ENCODE results near the gene SRGAP1. TPM values are rescaled to one million over a fixed set of nuclear protein-coding genes. Genes with fewer than 3 reads are reported as not detected.
A peak's percentile ranks its signal among the peaks of the same experiment; 100 is the strongest.

Gene SRGAP1
- total RNA-seq, 1 experiment from 2014 or later, result 28.3 TPM

GRCh38 chr12:64036414-64036813 lies 191.9 kb downstream of the SRGAP1 start:
- DNase-seq, result no peak
- no peak overlapping the region for H3K27ac Mint-ChIP-seq (ENCODE audit: unreplicated experiment)
- no TSS peak for BruUV-seq (replicated peaks)
- intact Hi-C loops (cut with micrococcal nuclease; ENCODE audit: unreplicated experiment), result no loop called here
- H3K4me1 Mint-ChIP-seq (ENCODE audit: low read depth, unreplicated experiment), result peaks cover 7% of the 10 kb centered on the region
- H3K9me3 Mint-ChIP-seq (ENCODE audit: low read depth, unreplicated experiment), result peaks cover 3% of the 10 kb centered on the region
- H3K36me3 Mint-ChIP-seq (ENCODE audit: insufficient read depth, unreplicated experiment), result no peaks in the 10 kb centered on the region
- H3K27me3 Mint-ChIP-seq (ENCODE audit: unreplicated experiment), result no peaks in the 10 kb centered on the region
- CTCF ChIA-PET, result interaction anchor here (1.7 kb wide), 1 partner anchor 10 kb away, joined by 4 read pairs; no protein-coding TSS in a partner anchor
- TF ChIP-seq CTCF (IDR thresholded peaks at IDR 0.05; ENCODE audit: unreplicated experiment), result no peak
- H3K4me3 Mint-ChIP-seq (ENCODE audit: low read depth, unreplicated experiment), result no peak overlapping the region

DNA sequence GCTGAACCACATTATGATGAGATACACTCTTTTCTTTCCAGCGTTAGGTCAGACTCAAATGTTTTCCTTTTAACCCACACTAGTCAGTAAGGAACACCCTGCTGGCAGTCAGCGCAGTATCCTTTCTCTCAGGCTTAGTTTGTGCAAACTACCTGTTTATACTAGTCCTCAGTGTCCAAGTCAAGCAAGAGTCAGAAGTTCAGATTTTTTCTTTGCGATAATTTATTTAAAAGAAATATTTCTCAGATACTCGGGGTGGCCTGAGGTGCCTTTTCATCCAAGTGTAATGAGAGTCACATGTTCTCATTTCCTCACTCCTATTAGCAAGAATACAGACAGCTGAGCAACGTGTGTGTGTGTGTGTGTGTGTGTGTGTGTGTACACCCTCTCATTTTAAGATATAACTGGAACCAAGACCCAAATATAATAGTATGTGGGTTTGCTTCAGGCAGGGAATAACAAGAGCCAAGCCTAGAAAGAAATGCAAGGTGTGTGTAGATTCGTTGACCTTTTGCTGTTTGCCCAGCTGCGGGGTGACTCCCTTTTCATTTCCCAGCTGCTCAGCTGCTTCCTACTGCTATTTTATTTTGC lies 194.9 kb downstream of the SRGAP1 start:
- intact Hi-C loops (cut with micrococcal nuclease; ENCODE audit: unreplicated experiment), result loop anchor here (2.0 kb wide), 1 partner anchor 193 kb away; no protein-coding TSS in a partner anchor
- TF ChIP-seq CTCF (IDR thresholded peaks at IDR 0.05; ENCODE audit: unreplicated experiment), result no peak
- no TSS peak for BruUV-seq (replicated peaks)
- peak overlapping the region; percentile 57 for H3K27ac Mint-ChIP-seq (ENCODE audit: unreplicated experiment)
- H3K36me3 Mint-ChIP-seq (ENCODE audit: insufficient read depth, unreplicated experiment), result no peaks in the 10 kb centered on the region
- peak; percentile 5 for DNase-seq
- CTCF ChIA-PET, result interaction anchor here (0.7 to 1.1 kb wide), 2 partner anchors 37 to 142 kb away, joined by 3 to 4 read pairs; no protein-coding TSS in a partner anchor
- H3K27me3 Mint-ChIP-seq (ENCODE audit: unreplicated experiment), result no peaks in the 10 kb centered on the region
- H3K4me3 Mint-ChIP-seq (ENCODE audit: low read depth, unreplicated experiment), result no peak overlapping the region
- peaks cover 7% of the 10 kb centered on the region for H3K4me1 Mint-ChIP-seq (ENCODE audit: low read depth, unreplicated experiment)
- H3K9me3 Mint-ChIP-seq (ENCODE audit: low read depth, unreplicated experiment), result no peaks in the 10 kb centered on the region

DNA sequence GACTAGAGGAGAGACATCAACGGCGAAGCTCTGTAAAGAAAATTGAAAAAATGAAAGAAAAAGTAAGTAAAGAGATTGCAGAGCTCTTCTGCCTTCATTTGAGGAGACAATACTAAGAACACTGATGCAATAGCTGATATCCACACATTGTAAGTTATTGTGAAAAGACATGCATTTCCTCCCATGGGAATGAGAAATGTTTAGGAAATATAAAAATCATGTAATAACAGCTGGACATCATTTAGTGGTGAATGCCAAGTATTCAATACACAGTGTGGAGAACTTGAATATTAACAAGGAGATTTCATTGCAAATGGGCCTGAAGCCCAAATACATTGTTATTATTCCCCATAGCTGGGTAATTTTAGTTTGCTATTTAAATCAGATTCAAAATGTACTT lies 198.4 kb downstream of the SRGAP1 start:
- Mint-ChIP-seq H3K4me1 (ENCODE audit: low read depth, unreplicated experiment) (peaks cover 7% of the 10 kb centered on the region), H3K27me3 (ENCODE audit: unreplicated experiment) (no peaks in the 10 kb centered on the region), H3K4me3 (ENCODE audit: low read depth, unreplicated experiment) (no peak overlapping the region), H3K36me3 (ENCODE audit: insufficient read depth, unreplicated experiment) (no peaks in the 10 kb centered on the region), H3K9me3 (ENCODE audit: low read depth, unreplicated experiment) (no peaks in the 10 kb centered on the region), H3K27ac (ENCODE audit: unreplicated experiment) (no peak overlapping the region)
- intact Hi-C loops (cut with micrococcal nuclease; ENCODE audit: unreplicated experiment), result no loop called here
- no peak for DNase-seq
- CTCF ChIA-PET, result no interaction called here
- no TSS peak for BruUV-seq (replicated peaks)
- TF ChIP-seq CTCF (IDR thresholded peaks at IDR 0.05; ENCODE audit: unreplicated experiment), result no peak

DNA sequence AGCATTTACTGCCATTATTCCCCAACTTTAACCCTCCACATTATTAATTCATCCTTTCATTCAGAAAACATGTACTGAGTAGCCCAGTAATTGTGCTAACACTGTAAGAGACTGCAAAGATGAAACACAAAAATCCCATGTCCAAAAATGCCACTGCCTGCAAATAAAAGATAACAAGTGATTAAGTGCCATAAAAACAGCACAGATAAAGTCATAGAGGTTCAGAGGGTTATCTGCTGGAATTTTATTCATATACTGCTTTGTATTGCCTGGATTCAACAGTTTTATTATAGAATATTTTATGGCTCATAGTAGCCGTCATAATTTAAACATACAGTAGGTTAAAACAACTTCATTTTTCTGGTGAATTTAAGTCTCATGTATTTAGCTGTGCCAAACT lies 199.7 kb downstream of the SRGAP1 start:
- Mint-ChIP-seq H3K4me1 (ENCODE audit: low read depth, unreplicated experiment) (peaks cover 7% of the 10 kb centered on the region), H3K36me3 (ENCODE audit: insufficient read depth, unreplicated experiment) (no peaks in the 10 kb centered on the region), H3K4me3 (ENCODE audit: low read depth, unreplicated experiment) (no peak overlapping the region), H3K9me3 (ENCODE audit: low read depth, unreplicated experiment) (peaks cover 3% of the 10 kb centered on the region), H3K27ac (ENCODE audit: unreplicated experiment) (no peak overlapping the region), H3K27me3 (ENCODE audit: unreplicated experiment) (no peaks in the 10 kb centered on the region)
- BruUV-seq (replicated peaks), result no TSS peak
- CTCF ChIA-PET, result no interaction called here
- no peak for DNase-seq
- TF ChIP-seq CTCF (IDR thresholded peaks at IDR 0.05; ENCODE audit: unreplicated experiment), result no peak
- intact Hi-C loops (cut with micrococcal nuclease; ENCODE audit: unreplicated experiment), result no loop called here
